D721Med (cell line): Measurements from ENCODE around the gene PATL2.
"Not testable (repeated sequence)": the region's sequence is repeated elsewhere in the genome, so short reads cannot be mapped to it uniquely, and the experiment has no call there.

ENCODE experiments used
- DNase-seq: peaks from one replicate; pipeline ENCODE4 v3.0.0; 2011; ENCODE audit warnings: low spot score; ENCODE audit not compliant: insufficient read length
- FAIRE-seq: peaks from 2 replicates; lab custom pipeline; 2011; peaks lifted over from hg19 to GRCh38; lab: Jason Lieb, UNC
- TF ChIP-seq, protein P1 (sequence below): IDR thresholded peaks from 2 replicates; pipeline ENCODE4 v1.5.1; 2012; ENCODE audit warnings: mild to moderate bottlenecking, control low read depth; ENCODE audit not compliant: insufficient read depth; ENCODE audit errors: missing control alignments

PATL2 gene

DNA sequence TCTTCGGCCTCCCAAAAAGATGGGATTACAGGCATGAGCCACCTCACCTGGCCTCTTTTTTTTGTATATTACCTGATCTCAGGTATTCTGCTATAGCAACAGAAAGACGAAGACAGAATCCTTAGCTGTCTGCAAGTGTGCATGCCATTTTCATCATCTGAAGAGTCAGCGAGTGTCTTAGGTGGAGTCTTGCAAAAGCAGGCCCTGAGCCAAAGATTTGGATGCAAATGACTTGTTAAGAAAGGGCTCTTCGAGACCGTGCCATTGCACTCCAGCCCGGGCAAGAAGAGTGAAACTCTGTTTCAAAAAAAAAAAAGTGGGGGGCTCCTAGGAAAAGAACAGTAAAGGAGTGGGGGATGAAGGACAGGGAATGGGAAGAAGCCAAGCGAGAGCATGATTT is 15.0 kb upstream of the PATL2 start:
- DNase-seq: no peak
- no peak for FAIRE-seq
- TF ChIP-seq, protein P1, sequence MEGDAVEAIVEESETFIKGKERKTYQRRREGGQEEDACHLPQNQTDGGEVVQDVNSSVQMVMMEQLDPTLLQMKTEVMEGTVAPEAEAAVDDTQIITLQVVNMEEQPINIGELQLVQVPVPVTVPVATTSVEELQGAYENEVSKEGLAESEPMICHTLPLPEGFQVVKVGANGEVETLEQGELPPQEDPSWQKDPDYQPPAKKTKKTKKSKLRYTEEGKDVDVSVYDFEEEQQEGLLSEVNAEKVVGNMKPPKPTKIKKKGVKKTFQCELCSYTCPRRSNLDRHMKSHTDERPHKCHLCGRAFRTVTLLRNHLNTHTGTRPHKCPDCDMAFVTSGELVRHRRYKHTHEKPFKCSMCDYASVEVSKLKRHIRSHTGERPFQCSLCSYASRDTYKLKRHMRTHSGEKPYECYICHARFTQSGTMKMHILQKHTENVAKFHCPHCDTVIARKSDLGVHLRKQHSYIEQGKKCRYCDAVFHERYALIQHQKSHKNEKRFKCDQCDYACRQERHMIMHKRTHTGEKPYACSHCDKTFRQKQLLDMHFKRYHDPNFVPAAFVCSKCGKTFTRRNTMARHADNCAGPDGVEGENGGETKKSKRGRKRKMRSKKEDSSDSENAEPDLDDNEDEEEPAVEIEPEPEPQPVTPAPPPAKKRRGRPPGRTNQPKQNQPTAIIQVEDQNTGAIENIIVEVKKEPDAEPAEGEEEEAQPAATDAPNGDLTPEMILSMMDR: no peak

DNA sequence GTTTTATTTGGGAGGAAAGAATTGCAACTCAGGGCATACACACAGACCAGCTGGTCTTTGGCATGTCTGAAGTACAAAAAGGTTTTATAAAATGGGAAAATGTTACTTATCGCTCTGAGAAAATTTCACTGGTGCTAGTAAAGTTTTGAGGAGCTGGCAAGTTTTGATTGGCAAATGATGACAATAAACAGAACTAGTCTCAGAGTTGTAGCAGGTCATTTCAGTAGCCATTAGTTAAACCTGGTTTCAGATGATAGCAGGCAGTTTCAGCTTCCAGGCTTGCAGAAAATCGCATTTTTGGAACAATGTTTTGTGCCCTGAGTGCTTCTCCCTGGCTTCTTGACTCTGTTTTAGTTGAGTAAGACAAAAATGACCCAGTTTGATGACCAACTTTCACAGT is 10.9 kb upstream of the PATL2 start:
- FAIRE-seq (no peak), DNase-seq (no peak)
- TF ChIP-seq, protein P1: no peak

DNA sequence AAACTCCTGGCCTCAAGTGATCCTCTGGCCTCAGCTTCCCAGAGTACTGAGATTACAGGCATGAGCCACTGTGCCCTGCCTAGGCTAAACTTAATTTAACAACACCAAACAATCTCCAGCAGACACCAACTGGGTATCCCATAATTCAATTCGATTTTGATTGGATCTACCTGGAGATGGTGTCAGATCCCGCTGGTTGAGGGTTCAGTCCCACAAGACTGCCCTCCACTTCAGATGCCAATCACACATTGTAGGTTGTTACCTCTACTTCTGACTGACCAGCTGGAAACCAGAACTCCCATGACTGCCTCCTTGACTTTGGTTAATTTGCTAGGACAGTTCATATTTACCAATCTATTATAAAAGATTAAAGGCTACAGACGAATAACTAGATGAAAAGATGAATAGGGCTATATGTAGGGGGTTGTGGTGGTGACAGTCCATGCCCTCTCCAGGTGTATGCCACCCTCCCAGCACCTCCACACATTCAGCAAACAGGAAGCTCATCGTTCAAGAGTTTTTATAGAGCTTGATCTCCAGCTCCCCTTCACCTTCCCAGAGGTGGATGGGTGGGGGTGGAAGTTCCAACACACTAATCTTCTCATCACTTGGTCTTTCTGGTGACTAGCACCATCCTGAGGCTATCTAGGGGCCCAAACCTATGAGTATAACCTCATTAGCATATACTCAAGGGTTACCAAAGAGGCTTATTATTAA is 9.5 kb upstream of the PATL2 start:
- DNase-seq (no peak), FAIRE-seq (no peak)
- TF ChIP-seq, protein P1: no peak

DNA sequence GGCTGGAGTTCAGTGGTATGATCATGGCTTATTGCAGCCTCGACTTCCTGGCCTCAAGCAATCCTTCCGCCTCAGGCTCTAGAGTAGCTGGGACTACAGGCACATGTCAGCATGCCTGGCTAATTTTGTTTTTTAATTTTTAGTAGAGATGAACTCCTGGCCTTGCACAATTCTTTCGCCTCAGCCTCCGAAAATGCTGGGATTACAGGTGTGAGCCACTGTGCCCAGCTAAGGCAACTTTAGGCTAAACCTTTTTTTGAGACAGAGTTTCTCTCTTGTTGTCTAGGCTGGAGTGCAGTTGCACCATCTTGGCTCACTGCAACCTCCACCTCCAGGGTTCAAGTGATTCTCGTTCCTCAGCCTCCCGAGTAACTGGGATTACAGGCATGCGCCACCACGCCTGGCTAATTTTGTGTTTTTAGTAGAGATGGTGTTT is 8.9 kb upstream of the PATL2 start:
- not testable (repeated sequence) for DNase-seq, FAIRE-seq

DNA sequence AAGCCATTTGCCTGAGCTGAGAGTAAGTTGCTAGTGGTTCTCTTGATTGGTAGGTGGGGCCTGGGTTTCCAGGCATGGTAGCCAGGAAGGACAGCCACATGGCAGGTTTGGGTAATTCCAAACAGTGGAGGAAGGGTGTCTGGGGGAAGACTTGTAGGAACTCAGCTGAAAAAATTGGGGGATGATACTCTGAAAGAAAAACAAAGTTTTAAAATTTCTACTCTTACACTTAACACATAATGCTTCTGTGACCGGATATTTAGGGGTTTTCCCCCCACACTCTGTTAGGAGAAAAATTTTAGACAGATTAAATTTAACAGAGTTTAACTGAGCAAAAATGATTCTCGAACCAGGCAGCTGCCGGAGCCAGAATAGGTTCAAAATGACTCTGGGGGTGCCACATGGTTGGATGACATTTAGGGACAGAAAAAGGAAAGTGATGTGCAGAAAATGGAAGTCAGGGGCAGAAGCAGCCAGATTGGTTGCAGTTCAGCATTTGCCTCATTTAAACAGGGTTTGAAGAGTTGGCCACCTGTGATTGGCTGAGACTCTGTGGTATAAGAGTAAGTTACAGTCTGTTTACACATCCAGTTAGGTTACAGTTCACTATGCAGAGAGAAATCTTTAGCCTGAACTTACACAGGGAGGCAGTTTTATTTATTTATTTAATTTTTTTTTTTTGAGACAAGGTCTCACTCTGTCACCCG is 8.3 kb upstream of the PATL2 start:
- TF ChIP-seq, protein P1: no peak
- FAIRE-seq (no peak), DNase-seq (no peak)

DNA sequence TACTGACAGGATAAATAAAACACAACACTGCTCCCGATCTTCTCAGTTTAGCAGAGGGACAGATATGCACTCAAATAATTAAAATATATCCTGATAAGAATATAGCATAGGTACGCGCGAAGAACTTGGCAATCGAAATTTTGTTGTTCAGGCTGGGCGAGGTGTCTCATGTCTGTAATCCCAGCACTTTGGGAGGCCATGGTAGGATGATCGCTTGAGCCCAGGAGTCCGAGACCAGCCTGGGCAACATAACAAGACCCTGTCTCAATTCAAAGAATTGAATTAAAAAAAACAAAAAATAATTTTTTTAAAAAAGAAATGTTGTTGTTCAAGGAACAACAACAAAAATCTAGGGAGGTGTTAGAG is 7.8 kb upstream of the PATL2 start:
- DNase-seq (no peak), FAIRE-seq (no peak)
- TF ChIP-seq, protein P1: no peak

DNA sequence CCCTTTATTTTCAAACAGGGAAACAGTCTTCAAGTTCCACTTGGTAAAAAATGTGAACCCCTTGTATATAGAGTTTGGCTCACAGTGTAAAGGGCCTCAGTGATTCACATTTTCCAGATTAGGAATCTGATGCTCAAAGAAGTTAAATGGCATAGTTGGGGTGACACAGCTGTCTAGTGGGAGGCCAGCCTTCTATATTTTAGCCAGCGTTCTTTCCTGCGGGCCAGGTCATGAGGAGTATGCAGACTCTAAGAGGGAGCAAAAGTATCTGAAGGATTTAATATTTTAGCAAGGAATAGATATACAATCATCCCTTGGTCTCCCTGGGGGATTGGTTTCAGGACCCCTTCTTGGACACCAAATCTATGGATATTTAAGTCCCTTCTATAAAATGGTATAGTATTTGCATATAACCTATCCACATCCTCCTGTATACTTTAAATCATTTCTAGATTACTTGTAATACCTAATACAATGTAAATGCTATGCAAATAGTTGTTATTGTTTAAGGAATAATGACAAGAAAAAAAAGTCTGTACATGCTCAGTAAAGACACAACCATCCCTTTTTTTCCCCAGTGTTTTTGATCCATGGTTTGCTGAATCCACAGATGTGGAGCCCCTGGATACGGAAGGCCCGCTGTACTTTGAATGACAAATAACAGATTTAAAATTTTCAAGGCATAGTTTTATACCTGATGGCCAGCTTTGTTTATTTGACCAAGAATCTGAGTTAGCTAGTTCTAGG is 7.2 kb upstream of the PATL2 start:
- no peak for FAIRE-seq
- DNase-seq: no peak
- TF ChIP-seq, protein P1: no peak
